Dermis microvascular lymphatic vessel endothelial cell (primary cell): ENCODE results near the gene RGS3. TPM values are rescaled to one million over a fixed set of nuclear protein-coding genes. Genes with fewer than 3 reads are reported as not detected.

Experiments
- DNase-seq, 2 donors: peaks; one replicate each; pipeline versions ENCODE4 v3.0.0 to v3.0.0-alpha.2; 2010; ENCODE audit warnings: low read depth in 2 of 2
- total RNA-seq: library from RNA; depleted of rRNA; stranded (reverse); fragments of >200 nt; gene quantifications from 2 replicates; pipeline ENCODE4 v1.2.1, GENCODE V29; 2014

Gene RGS3
- total RNA-seq, 1 donor from 2014 or later = 180 TPM

DNA sequence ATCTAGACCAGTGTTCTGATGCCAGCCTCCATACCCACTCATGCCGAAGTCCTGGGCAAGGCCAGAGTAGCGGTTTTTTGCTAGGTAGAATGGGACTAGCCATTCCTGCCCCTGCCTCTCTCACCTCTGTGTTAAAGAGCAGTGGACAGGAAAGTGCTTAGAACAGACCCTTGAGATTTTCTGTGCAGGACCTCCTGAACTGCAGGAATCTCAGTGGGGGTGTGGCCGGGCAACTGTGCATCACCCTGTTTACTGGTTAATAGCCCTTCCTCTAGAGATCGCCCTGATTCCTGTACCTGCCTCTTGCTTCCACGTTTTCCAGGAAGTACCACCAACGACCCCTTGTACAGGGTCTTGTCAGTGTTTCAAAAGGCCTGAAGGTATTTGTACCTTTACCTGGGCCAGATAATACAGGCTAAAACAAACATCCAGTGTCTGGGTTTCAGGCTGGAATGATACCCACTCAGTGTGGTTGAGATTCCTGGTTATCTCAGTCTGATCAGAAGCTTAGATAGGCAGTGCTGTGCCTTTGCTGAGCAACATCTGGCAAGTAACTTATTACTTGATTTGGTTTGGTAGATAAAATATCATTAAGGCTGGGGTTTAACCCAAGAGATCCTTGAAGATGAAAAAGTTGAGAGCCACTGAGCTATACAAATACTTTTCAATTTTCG is 65.9 kb downstream of the RGS3 start:
- DNase-seq = no peak

DNA sequence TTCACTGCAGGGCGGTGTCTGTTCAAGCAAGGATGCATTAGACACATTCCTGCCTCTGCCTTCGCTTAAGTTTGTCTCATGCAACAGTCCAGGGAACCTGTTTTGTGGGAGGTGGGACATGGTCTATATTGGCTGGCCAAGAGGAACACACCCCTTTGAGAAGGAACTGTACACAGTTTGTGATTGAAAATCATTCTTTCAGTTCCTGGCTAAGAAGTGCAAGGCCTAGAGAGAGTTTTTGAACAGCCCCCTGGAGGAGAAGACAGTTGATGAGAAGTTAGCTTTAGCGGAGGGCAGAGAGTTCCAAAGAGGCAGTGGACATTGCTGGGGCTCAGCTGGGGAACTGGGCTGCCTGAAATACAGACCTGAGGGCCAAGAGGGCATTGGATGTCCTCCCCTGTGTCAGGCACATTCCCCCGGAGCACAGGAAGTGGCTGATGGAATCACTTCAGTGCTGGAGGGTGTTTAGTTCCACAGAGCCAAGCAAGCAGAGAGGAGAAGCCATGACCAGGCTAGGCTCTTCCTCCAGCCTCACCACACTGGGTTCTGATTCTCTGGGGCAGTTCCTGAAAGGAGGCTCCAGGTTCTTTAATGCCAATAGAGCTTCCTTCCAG is 66.6 kb downstream of the RGS3 start:
- no peak for DNase-seq

DNA sequence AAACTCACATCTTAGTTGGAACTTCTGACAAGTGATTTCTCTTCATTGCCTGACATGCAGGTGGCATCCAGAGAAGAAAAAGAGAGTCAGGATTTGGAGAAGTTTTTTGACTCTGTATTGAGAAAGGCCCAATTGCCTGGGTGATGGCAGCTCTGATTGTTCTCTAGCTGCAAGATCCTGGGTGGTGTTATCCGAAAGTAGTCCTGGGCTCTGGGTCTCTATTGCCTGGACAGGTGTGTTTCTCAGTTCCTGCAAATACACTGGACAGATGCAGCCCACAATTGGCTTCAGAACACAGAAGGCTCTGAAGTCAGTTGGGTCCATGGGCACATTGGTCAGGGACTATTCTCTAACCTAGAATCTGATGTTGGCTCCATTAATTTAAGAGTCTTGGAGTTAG is 67.4 kb downstream of the RGS3 start:
- no peak for DNase-seq

DNA sequence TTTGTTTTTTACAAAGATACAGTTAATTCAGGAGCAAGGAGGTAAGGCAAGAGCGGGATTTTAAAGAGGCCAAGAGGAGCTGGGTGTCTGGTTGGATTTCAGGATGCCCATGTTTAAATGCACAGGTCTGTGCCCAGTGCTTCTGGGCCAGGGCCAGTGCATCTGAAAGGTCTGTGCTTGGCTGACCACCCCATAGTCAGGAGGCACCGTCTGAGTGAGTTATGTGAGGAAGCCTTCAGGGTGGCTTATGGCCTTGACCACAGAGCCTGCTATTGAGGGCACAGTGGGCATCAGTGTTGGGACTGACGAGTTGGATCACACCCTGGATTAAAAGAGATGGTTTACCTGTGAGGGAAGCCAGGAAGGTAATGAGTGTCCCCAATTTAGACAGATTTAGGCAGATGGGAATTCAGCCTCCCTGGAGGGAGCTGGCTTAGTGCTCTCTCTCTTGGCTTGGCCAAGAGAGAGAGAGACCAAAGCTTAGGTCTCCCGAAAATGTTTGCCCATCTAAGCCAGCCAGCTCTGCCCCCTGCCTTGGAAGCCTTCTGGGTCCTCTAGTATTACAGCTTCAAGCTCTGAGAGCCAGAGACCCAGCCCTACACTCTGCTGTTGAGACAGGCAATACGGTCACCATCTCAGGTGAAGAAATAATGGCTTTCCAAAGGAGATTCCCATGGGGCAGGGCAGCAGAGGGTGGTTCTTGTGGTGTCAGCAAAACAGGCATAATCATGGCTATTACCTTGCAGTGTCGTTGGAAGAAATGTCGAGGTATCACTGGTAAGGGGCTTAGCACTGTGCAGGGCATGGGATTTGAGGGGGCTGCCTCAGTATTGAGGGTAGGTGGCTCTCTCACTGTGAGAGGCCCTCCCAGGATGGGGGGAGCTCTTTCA is 68.6 kb downstream of the RGS3 start:
- no peak for DNase-seq

DNA sequence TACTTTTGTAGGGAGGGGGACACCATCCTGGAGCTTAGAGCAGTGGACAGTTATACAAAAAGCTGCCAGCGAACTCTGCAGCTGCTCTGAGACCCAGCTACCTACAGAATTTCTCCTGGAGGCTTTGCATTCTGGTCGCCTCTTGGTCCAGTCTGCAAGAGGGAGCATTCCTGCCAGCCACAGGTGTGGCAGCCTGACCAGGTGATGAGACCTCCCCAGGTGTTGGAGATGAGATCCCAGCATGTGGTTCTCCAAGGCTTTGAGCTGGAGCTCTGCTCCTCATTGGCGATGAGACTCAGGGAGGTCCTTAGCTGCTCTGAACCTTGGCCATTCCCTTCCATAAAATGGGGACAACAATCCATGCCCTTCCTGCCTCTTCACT is 69.3 kb downstream of the RGS3 start:
- no peak for DNase-seq

DNA sequence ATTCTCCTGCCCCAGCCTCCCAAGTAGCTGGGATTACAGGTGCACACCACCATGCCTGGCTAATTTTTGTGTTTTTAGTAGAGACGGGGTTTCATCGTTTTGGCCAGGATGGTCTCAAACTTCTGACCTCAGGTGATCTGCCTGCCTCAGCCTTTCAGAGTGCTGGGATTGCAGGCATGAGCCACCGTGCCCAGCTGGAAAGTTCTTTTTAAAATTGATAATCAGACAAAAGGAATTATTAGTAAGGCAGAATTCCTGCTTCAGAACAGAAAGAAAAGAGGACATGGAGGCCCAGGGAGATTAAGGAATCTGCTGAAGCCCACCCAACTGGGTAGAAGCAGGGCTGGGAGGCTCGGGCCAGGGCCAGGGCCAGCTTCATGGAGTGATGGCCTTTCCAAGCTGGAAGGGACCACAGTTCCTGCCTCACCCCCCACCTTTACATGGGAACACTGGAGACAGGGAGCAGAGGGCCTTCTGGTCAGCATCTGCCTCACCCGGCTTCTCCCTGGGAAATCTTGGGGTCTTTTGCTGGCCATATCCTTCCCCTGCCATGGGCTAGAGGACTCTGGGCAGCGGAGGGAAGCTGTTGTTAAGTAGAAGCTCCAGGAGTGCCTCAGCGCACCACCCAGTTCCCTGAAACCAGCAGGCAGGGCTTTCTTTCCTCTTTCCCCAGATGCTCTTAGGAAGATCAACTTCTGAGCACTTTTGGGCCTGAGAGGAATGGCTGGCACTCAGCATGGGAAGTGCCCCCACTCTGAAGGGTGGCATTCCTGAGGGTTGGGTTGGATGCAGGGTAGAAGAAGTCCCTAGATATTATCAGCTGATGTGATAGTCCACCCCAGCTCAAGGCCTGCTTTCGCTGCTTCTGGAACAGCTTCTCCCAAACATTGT is 70.1 kb downstream of the RGS3 start:
- DNase-seq = no peak

DNA sequence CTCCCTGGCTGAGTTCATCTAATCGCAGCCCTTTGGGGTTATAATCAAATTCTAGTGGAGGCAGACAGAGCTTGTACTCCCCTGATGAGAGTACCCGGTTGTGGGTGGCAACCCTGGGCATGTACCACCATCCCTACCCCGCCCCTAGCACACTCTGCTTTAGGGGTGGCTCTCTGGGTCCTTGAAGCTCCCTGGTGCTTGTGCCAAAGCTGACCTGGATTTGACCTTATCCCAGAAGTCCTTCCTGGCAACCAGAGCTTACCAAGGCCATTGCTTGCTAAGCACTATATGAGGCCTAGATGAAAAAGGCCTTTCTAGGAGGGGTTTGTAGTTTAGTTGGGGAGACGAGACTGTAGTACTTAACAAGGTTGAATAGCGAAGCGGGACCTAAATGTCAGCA is 72.2 kb downstream of the RGS3 start:
- DNase-seq = no peak

DNA sequence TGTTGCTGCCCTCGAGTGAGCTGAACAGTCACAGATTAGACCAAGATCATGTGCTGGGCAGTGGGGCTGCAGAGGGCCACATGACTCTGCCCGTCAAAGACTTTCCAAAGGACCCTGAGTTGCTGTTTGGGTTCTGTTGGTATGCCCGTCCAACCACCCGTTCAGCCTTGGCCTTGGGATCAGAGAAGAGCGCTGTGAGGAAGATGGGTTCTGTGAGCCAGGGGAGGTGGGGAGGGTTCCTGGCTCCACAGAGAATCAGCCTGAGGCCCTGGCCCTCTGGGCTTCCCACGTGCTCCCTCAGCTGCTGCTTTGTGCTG is 72.6 kb downstream of the RGS3 start:
- DNase-seq = no peak

DNA sequence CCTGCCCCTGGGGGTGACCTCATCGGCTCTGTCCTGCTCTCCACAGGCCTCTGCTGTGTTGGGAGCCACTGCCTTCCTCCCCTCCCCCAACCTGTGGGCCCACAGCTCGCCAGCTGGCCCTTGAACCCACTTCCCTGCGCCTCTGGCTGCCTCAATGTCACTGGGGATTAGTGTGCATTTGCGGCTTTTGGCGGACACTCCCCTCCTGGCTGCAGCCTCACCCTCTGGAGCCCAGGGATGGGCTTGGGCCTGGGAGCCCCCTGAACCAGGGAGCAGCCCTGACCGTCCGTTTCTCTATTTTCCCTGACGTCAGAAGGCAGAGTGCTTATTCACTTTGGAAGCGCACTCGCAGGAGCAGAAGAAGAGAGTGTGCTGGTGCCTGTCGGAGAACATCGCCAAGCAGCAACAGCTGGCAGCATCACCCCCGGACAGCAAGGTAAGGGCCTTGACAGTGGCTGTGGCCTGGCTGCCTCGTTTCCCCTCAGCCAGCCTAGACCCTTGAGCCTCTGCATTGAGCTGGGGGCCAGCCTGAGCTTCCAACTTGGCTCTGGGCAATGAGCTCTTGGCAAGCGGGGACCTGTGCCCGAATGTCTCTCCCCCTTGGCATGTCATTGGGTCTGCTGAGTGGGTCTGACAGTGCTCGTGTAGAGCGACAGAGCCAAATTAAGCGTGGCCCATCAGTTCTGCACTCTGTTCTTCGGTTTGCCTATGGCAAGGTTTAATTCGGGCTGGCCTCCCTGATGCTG is 73.1 kb downstream of the RGS3 start:
- DNase-seq = no peak

DNA sequence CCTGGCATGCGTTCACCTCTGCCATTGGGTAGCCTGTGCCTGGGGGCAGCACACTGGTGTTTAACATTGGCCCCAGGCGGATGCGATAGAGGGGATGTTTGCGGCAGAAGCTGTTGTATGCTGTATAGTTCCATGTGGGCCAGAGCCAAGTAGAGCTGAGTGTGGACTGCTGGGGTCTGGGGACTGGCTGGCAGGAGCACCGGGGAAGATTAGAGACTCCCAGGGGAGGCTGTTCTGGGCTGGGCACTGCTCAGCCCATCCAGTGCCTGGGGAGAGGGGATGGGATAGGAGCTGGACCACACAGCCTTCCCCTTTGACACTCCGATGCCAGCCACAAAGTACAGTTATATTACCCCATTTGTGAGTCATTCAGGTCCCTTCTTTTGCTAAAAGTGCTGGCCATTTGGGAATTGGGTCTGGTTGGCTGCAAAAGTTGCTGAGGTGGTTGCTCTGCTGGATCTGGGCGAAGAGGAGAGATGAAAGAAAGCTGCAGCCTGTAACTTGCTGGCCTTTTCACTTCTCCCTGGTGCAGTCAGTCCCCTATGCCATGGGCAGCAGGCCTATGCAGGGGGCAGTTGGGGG is 73.8 kb downstream of the RGS3 start:
- no peak for DNase-seq

DNA sequence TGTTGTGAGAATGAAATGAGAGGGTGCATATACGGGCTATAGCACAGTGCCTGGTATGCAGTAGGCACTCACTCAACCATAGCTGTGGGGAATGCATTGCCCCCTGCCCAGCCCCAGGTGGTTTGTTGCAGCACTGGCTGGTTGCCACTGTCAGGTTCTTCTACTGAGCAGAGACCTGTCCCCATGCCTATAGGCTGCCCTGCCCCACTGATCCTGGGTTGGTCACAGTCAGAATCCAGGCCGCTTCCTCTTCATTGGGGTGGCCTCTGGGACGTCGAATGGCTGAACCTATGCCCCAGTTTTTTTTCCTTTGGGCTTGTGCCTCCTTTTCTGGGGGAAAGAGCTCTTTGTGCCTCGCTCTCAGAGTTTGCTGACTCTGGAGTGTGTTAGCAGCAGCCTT is 74.6 kb downstream of the RGS3 start:
- DNase-seq = no peak

DNA sequence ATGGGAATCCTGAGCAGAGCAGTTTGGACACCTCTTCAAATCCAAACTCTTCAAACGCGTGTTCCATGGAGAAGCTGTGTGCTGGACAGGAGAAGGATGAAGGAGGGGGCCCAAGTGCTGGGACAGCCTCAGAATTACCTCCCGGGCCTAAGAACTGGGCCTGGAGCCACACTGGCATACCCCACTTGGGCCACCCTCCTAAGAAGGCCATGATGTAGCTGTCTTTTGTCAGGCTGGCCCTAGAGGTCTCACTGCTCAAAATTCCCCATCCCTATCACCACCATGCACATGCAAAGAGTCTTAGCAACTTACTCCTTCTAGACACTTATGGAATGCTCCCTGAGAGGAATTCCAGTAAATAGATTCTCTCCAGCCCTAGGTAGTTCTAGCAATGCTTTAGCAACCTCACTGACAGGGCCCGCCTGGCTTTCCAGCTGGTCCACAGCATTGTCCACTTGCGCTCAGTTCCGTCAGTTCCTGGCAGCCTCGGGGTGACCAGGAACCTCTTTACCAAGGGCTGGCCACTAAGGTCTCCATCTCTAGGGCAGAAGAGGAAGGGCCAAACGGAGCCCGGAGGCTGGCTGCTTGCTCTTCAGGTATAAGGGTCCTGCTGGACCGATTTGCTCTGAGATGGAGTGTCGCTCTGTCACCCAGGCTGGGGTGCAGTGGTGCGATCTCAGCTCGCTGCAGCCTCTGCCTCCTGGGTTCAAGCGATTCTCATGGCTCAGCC is 75.3 kb downstream of the RGS3 start:
- no peak for DNase-seq

DNA sequence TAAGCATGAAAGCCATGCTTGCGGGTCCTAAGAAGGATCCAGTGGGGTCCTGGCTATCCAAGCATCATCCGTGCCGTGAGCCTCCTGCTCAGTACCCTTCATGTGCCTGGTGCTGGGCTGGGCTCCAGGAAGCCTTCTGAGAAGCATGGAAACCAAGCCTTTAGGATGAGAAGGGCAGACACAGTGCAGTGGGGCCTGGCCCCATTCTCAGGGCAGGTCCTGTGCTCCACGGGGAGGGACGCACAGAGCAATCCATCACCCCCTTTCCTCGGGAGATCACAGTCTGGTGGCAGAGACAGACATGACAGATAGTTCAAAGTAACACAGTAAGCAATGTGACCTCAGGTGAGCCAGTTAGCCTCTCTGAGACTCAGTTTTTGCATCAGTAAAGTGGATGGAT is 76.9 kb downstream of the RGS3 start:
- DNase-seq = no peak

DNA sequence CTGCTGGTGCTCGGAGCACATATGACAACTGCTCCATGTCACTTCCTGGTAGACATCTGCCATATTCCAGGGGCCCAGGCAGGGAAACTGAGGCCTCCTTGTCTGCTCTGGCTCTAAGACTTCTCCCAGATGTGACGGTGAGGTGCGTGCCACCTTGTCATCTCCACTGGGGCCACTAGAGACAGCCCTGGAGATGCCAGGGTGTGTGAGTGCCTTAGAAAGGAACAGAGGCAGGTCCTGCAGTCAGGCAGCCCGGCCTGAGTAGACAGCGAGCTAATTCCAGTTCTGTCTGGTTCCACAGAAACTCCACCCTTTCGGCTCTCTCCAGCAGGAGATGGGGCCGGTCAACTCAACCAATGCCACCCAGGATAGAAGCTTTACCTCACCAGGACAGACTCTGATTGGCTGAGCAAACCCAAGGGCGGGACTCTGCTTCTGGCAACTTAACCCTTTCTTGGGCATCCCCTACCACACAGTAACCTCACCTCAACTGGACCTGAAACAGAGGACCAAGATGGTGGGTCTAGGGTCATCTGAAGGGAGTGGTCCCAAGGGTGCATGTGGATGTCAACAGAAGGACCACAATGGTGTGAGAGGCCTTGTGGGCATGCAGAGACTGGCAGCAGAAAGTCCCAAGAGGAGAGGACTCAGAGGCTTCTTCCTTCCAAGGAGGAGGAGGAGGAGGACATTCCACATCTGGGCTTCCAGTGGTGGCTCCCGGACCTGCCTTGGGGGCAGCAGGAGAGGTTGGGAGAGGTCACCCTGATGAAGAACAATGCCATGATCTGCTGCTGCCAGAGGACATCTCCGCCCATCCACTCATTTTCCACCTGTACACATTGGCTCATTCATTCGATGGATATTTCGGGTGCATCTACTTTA is 77.7 kb downstream of the RGS3 start:
- peak in 1 of 2 donors; percentile 40 for DNase-seq

DNA sequence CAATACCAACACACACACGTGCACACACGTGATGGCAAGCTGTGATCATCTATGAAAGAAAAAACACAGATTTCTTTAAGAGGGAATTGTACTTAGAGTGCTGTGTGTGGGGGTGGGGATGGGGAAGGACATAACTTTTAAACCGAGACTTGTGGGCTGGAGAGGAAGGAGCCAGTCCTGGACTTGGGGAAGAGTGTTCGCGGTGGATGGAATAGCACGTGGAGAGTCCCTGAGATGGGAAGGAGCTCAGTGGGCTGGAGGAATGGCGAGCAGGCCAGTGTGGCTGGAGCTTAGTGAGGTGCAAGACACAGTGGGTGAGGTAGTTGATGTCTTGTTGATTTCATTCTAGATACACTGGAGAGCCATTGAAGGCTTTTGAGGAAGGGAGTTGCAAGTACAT is 78.5 kb downstream of the RGS3 start:
- DNase-seq = no peak

DNA sequence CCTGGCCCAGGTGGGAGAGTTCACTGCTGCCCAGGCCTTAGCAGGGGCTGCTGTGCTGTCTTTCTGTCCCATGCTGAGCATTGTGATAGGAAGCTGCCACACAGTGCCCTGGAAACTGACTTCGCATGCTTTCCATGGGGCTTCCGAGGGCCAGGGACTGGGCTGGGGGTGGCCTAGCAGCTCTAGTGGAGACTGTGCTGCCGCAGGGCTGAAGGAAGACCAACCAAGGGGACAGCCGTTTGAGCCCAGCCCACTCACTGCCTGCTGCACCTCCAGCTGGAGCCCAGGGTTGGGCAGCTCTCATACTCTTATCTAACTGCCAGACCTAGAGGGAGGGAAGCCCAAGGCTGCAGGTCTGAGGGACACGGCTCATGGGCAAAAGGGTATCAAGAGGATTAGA is 79.2 kb downstream of the RGS3 start:
- no peak for DNase-seq

DNA sequence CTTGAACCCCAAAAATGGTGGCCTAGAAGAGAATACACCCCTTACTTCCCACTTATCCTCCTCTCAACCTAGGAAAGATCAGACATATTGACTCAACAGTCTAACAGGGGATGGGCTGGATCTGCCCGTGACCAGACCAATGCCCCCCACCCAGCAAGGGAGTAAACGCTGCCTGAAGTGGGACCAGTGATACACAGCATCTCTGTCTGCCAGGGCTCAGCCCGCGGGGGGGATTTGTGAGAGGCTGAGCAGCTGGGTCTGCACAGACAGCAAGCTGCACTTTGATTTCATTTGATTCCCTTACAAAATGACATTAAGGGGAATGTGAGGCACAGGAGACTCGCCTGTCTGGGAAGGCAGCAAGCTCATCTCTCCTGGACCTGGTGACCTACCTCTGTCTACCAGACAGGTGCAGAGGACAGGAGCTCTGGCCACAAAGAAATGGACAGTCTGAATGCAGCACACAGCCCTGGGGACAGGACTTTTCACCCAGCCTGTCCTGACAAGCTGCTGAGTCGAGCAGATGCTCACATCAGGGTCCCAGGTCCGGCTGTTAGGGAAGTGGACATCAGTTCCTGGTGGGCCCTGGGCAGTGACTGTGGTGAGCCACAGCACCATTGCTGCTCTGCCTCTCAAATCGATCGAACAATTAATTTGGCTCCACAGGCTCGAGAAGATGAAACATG is 79.9 kb downstream of the RGS3 start:
- DNase-seq = no peak

DNA sequence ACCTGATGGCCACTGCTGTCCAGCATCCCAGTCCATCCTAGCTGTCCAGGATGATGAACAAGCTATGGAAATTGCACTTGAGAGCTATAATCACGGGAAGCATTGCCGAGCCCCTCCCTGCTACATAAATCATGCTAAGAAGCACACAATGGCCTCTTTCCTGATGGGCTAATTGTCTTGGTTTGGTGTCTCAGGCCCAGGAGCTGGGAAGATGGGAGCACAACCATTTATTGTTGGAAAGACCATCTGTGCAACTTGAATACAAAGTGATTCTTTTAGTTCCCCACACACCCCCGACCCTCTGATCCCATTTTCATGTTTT is 80.4 kb downstream of the RGS3 start:
- no peak for DNase-seq

DNA sequence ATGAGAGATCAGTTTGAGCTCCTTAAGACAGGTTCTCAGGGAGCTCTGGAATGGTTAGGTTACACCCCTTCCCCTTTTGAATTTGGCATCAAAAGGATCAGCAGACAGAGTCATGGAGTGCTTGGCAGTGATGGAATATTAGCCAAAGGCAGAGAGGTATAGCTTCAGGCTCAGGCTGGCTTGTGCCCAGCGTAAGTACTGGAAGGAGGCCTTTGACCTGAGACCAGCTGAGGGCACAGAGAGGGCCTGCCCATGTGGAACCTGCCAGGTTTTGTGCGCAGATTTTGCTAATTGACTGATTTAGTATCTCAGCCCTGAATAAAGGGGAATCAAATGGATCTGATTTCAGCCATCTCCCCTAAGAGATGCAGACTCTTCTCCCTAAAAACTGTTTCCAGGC is 81.5 kb downstream of the RGS3 start:
- peak in 1 of 2 donors; percentile 36 for DNase-seq
